Activated T-helper 2 cell treated with anti-CD3 and anti-CD28 coated beads, Interferon-gamma antibody, Interleukin-2, Interleukin-4, amounts not matched to agents 10 μg/mL and 5 μg/mL and 100 μg/mL, durations not matched to agents 14 hours and 24 hours and 36 hours (primary cell): Measurements from ENCODE around the gene ASS1. TPM values are rescaled to one million over a fixed set of nuclear protein-coding genes. Genes with fewer than 3 reads are reported as not detected.

ENCODE experiments used
- DNase-seq: peaks from one replicate; pipeline ENCODE4 v3.0.0; 2021; ENCODE audit warnings: low spot score
- H3K27ac Mint-ChIP-seq: one replicate; pipeline ENCODE4 v1.8.0; 2021; ENCODE audit warnings: mixed read lengths
- H3K27me3 Mint-ChIP-seq: one replicate; pipeline ENCODE4 v1.8.0; 2021; ENCODE audit warnings: low read depth, mixed read lengths
- H3K36me3 Mint-ChIP-seq: one replicate; pipeline ENCODE4 v1.8.0; 2021; ENCODE audit warnings: low read depth, mixed read lengths
- H3K4me1 Mint-ChIP-seq: one replicate; pipeline ENCODE4 v1.8.0; 2021; ENCODE audit warnings: low read depth, mixed read lengths
- H3K4me3 Mint-ChIP-seq: one replicate; pipeline ENCODE4 v1.8.0; 2021; ENCODE audit warnings: low read depth, mild to moderate bottlenecking, moderate library complexity, mixed read lengths
- H3K9me3 Mint-ChIP-seq: one replicate; pipeline ENCODE4 v1.8.0; 2021; ENCODE audit warnings: mixed read lengths
- intact Hi-C: fragments of 100-400 bp; cut with micrococcal nuclease; formaldehyde crosslinking; loops from one replicate; pipeline ENCODE4 v1.15.1; 2023
- total RNA-seq: library from RNA; stranded (reverse); gene quantifications from 2 replicates; pipeline ENCODE4 v1.2.3, GENCODE V29; 2022

ASS1 gene
- total RNA-seq, 1 donor from 2014 or later, result 3.2 TPM

GRCh38 chr9:130454812-130455325, 10.1 kb downstream of the ASS1 start:
- no peaks in the 10 kb centered on the region for H3K36me3 Mint-ChIP-seq
- H3K27ac Mint-ChIP-seq, result no peak overlapping the region
- no peak overlapping the region for H3K4me3 Mint-ChIP-seq
- no peaks in the 10 kb centered on the region for H3K4me1 Mint-ChIP-seq
- intact Hi-C loops, result no loop called here
- H3K9me3 Mint-ChIP-seq, result no peaks in the 10 kb centered on the region
- DNase-seq, result no peak
- H3K27me3 Mint-ChIP-seq, result no peaks in the 10 kb centered on the region

- Mint-ChIP-seq H3K27me3 (peaks cover 6% of the 10 kb centered on the region), H3K9me3 (no peaks in the 10 kb centered on the region)
- intact Hi-C loops, result no loop called here
These were observed 13.5 kb downstream of the ASS1 start for GRCh38 chr9:130458027-130458803.

GRCh38 chr9:130458804-130459067, 14.0 kb downstream of the ASS1 start:
- DNase-seq, result no peak
- H3K9me3 Mint-ChIP-seq, result no peaks in the 10 kb centered on the region
- H3K27me3 Mint-ChIP-seq, result peaks cover 6% of the 10 kb centered on the region
- H3K4me1 Mint-ChIP-seq, result no peaks in the 10 kb centered on the region
- no peak overlapping the region for H3K27ac Mint-ChIP-seq
- intact Hi-C loops, result no loop called here
- no peaks in the 10 kb centered on the region for H3K36me3 Mint-ChIP-seq
- H3K4me3 Mint-ChIP-seq, result no peak overlapping the region

More at GRCh38 chr9:130458027-130458803, 13.5 kb downstream of the ASS1 start:
- Mint-ChIP-seq H3K4me1 (no peaks in the 10 kb centered on the region), H3K4me3 (no peak overlapping the region), H3K27ac (no peak overlapping the region), H3K36me3 (no peaks in the 10 kb centered on the region)
- no peak for DNase-seq

- no peak for DNase-seq
- peaks cover 6% of the 10 kb centered on the region for H3K27me3 Mint-ChIP-seq
- H3K27ac Mint-ChIP-seq, result no peak overlapping the region
- no peaks in the 10 kb centered on the region for H3K4me1 Mint-ChIP-seq
- H3K4me3 Mint-ChIP-seq, result no peak overlapping the region
- H3K36me3 Mint-ChIP-seq, result no peaks in the 10 kb centered on the region
- intact Hi-C loops, result no loop called here
- H3K9me3 Mint-ChIP-seq, result no peaks in the 10 kb centered on the region
These were observed 14.4 kb downstream of the ASS1 start for GRCh38 chr9:130459151-130459550.

- no peaks in the 10 kb centered on the region for H3K36me3 Mint-ChIP-seq
- no peaks in the 10 kb centered on the region for H3K4me1 Mint-ChIP-seq
- no peak for DNase-seq
- H3K27ac Mint-ChIP-seq, result no peak overlapping the region
- H3K27me3 Mint-ChIP-seq, result peaks cover 6% of the 10 kb centered on the region
- no peak overlapping the region for H3K4me3 Mint-ChIP-seq
- intact Hi-C loops, result no loop called here
- no peaks in the 10 kb centered on the region for H3K9me3 Mint-ChIP-seq
These were observed 15.3 kb downstream of the ASS1 start for GRCh38 chr9:130459941-130460669.

- Mint-ChIP-seq H3K9me3 (no peaks in the 10 kb centered on the region), H3K36me3 (no peaks in the 10 kb centered on the region), H3K27me3 (peaks cover 6% of the 10 kb centered on the region), H3K4me3 (no peak overlapping the region), H3K27ac (no peak overlapping the region), H3K4me1 (no peaks in the 10 kb centered on the region)
- intact Hi-C loops, result loop anchor here (1.0 kb wide), 1 partner anchor 221 kb away; no protein-coding TSS in a partner anchor
- peak; percentile 40 for DNase-seq
These were observed 16.5 kb downstream of the ASS1 start for GRCh38 chr9:130461218-130461630.

GRCh38 chr9:130461731-130462130, 17.0 kb downstream of the ASS1 start:
- no peak for DNase-seq
- Mint-ChIP-seq H3K4me3 (no peak overlapping the region), H3K27ac (no peak overlapping the region), H3K4me1 (no peaks in the 10 kb centered on the region), H3K9me3 (no peaks in the 10 kb centered on the region), H3K36me3 (no peaks in the 10 kb centered on the region), H3K27me3 (peaks cover 6% of the 10 kb centered on the region)
- intact Hi-C loops, result loop anchor here (1.0 kb wide), 1 partner anchor 221 kb away; no protein-coding TSS in a partner anchor

GRCh38 chr9:130462685-130463540, 18.2 kb downstream of the ASS1 start:
- DNase-seq, result no peak
- no peaks in the 10 kb centered on the region for H3K36me3 Mint-ChIP-seq
- H3K9me3 Mint-ChIP-seq, result no peaks in the 10 kb centered on the region
- intact Hi-C loops, result no loop called here
- H3K4me1 Mint-ChIP-seq, result no peaks in the 10 kb centered on the region
- no peak overlapping the region for H3K27ac Mint-ChIP-seq
- H3K27me3 Mint-ChIP-seq, result peaks cover 18% of the 10 kb centered on the region
- H3K4me3 Mint-ChIP-seq, result no peak overlapping the region

- H3K27ac Mint-ChIP-seq, result no peak overlapping the region
- no peaks in the 10 kb centered on the region for H3K4me1 Mint-ChIP-seq
These were observed 19.3 kb downstream of the ASS1 start for GRCh38 chr9:130463763-130464745.

GRCh38 chr9:130465383-130466096, 20.8 kb downstream of the ASS1 start:
- Mint-ChIP-seq H3K36me3 (no peaks in the 10 kb centered on the region), H3K27me3 (peaks cover 21% of the 10 kb centered on the region), H3K4me1 (no peaks in the 10 kb centered on the region), H3K27ac (no peak overlapping the region), H3K9me3 (no peaks in the 10 kb centered on the region), H3K4me3 (no peak overlapping the region)
- DNase-seq, result no peak
- intact Hi-C loops, result no loop called here

More at GRCh38 chr9:130463763-130464745, 19.3 kb downstream of the ASS1 start:
- intact Hi-C loops, result no loop called here
- Mint-ChIP-seq H3K4me3 (no peak overlapping the region), H3K9me3 (no peaks in the 10 kb centered on the region), H3K27me3 (peaks cover 27% of the 10 kb centered on the region), H3K36me3 (no peaks in the 10 kb centered on the region)
- DNase-seq, result no peak

- DNase-seq, result no peak
- H3K4me3 Mint-ChIP-seq, result no peak overlapping the region
- no peaks in the 10 kb centered on the region for H3K9me3 Mint-ChIP-seq
- H3K27me3 Mint-ChIP-seq, result peaks cover 23% of the 10 kb centered on the region
- no peaks in the 10 kb centered on the region for H3K36me3 Mint-ChIP-seq
- no peak overlapping the region for H3K27ac Mint-ChIP-seq
- intact Hi-C loops, result no loop called here
- no peaks in the 10 kb centered on the region for H3K4me1 Mint-ChIP-seq
These were observed 21.9 kb downstream of the ASS1 start for GRCh38 chr9:130466537-130467217.
